Left kidney (tissue), 2 donors: Measurements from ENCODE around the gene MBIP. TPM values are rescaled to one million over a fixed set of nuclear protein-coding genes. Genes with fewer than 3 reads are reported as not detected.
A peak's percentile ranks its signal among the peaks of the same experiment; 100 is the strongest.

Experiments
- DNase-seq: peaks from one replicate; pipeline ENCODE4 v3.0.0-alpha.2; 2013
- polyA plus RNA-seq: library from polyadenylated mRNA; unstranded; fragments of 120-200 nt; gene quantifications from one replicate; pipeline ENCODE4 v1.2.1, GENCODE V29; 2013; ENCODE audit not compliant: insufficient read length

MBIP gene
- polyA plus RNA-seq, 1 donor: 62.2 TPM

DNA sequence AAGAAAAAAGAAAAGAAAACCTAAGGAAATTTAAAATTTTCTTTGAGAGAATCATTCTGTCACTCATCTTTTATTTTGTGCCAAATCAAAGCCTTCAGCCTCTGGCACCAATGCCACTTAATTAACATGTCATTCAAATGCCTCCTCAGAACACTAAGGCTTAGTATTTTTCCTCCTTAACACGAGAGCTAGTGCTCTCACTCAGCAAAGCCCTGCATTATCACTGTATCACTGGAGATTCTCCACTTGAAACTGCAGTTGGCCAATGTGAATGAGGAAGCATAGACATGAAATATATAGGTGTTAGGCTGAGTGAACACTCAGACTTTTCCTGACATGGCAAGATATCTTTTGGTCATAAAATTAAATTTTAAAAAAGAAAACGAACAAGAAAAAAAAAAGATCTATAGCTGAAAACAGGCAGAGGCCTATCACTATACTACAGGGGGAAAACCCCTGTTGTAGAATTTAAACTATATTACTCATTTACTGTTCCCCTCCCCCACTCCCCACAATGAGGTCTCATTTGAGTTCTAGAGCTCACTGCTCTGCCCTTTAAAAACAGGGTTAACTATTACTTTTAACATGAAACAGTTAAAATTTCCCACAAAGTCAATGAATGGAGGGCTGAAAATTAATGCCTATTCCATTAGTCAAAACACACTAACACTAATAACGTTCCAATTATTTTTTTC, 5.1 kb downstream of the MBIP start:
- DNase-seq: no peak

DNA sequence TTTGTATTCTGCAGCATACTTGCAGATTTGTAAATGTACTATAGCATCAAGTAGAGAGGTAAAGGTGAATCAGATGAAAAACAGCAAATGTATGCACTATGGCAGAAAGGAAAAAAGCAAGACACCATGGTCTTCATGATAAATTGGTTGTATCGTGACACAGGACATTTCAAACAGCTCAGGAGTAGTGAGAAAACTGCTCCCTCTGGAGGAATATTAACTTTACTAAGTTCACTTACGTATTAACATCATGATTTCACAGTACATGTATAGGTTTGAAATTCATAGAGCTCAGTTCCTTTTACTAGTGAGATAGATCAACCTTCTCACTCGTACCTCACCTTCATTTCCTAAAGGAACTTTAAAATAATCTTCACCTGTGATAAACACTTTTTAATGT, 6.5 kb downstream of the MBIP start:
- no peak for DNase-seq

DNA sequence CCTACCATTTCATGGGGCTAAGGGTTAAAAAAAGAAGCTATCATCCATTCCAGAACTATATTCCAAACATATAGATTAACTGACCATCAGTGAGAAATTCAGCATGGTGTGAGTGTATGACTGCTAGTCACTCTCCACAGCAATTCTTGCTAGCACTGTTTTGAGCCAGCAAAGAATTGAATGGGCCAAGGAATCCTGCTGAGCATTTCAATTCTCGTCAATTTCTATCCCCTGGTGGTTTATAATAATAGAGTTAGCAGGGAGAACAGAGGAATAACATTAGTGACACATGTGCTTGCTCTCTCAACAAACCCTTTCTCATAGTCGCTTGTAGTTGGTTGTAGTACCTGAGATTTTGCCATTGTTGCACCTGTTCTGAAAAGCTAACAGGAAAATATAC, 7.2 kb downstream of the MBIP start:
- no peak for DNase-seq

DNA sequence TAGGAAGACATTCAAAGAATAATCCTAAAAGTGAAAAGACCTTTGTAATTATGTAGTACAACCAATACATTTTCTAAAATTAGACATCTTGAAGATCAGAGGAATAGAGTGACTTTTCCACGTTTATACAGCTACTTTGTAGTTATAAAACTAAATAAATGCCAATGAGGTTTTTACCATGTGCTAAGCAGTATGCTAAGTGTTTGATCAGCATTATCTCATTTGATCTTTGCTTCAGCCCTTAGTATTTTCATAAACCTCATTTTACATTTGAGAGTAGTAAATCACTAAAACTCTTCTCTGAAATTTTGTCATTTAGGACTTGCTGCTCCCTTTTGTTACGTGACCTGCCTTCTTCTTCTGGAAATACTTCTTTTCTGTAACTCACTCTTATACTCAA, 13.6 kb downstream of the MBIP start:
- no peak for DNase-seq

DNA sequence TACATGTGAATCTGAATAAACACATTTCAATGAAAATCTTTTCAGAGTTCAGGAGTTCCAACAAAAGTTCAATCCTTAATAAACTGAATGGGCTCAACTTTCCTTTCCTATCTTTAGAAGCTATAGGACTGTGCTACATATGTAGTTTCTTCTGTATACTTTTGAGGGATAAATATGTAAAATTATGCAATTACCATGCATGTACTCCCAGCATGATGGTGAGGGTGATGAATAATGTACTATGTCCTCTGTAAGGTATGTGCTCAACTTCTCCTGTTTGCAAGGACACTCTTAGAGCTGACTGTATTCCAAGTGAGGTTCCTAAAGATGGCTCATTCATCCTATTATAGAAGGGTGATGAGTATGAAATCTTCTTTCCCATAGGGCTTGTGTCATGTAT, 15.5 kb downstream of the MBIP start:
- no peak for DNase-seq

DNA sequence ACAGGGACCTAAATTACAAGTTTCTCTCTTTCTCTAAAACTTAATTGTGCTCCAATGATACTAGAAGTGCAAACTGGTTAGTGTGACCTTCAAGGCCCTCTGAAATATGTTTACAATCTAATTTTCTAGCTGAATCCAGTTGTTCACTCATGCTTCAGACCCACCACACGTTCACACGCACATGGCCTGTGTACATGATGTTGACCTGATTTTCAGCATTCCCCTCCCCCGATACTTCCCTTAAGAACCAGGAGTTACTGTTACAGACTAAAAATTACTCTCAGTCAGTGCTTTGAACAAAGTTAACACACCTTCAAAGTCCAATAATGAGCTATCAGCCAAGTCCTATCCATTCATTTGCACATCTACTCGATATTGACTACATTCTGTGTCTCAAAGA, 16.5 kb downstream of the MBIP start:
- DNase-seq: no peak

DNA sequence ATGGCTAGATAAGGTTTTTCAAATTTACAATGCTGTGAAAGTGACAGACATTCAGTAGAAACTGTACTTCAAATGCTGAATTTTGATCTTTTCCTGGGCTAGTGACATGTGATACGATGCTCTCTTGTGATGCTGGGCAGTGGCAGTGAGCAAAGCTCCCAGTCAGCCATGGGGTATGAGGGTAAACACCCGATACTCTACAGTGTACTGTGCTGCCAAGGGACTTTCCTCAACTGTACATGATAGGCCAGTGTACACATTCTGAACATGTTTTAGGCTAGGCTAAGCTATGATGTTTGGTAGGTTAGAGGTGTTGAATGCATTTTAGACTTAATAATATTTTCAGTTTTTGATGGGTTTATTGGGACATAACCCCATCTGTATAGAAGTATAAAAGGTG, 17.6 kb downstream of the MBIP start:
- DNase-seq: no peak

DNA sequence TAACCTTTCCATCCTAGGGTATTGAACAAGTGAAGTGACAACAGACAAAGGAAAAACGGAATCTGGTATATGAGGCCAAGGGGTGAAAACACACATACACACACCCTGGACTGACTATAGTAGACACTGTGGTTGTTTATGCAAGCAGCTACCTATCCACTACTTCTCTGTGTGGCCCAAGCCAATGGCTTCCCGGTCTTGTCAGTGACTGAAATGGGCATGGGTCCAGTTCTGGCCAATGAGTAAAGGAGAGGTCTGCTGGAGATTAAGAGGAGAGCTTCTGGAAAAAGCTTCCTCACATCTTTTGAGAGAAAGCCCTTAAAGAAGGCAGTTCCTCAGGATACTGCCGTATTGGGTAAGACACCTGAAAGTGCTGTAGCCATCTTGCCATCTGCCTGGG, 19.3 kb downstream of the MBIP start:
- DNase-seq: no peak

DNA sequence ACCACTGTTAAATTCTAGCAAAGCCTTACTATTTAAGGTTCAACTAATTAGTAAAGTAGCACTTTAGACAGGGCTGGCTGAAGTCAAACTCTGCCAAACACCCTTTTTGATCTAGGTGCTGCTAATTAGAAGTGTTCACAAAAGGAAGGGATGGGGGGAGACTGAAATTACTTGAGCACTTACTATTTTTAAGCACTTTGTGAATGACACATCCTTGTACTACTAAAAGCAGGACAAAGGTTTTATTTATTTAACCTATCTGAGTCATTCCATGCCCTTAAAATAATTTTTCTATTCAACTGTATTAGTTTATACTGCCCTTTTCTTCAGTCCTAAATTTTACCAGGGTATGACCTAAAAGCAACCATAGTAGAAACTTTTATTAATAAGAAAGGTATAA, 20.1 kb downstream of the MBIP start:
- no peak for DNase-seq

DNA sequence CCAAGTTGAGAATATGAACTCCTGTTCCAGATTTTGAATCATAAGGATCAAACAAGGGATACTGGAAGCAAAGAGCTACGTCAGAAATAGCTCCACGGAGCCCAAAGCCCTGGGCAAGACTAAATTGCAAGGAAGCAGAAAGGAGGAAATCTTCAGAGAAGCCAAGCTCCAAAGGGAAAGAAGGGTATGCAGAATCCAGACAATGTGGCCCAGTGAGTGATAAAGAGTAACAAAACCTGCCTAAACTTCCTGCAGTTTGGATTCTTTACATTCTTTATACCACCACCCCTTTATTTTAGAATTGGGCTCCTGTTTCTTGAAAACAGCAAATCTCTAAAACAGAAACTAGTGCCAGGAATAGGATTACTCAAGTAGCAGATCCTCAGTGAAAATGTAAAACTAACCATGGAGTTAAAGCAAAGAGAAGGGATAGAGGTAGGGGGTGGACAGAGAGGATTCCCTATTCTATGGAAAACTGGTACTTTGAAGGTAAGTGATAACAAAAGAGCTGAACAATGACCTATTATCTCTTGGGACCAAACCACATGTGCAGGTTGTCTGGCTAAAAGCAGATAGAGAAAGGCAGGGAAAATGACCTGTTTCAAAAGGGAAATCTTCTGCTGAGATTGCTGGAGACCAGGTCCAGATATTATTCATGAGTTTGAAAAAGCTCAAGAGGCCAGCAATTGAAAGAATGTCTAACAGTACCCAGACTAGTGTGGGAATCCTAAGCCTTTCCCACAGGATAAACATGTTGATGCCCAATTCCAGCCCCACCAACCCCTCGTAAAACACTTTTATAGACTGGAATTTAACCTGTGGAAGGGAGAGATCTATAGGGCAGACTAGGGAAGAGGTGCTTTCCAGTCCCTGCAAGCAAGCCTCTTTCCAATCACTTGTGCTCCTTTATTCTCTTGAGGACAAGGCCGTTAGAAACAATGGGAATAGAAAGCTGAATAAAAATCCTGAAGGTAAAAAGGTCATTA, 24.5 kb downstream of the MBIP start:
- DNase-seq: no peak

DNA sequence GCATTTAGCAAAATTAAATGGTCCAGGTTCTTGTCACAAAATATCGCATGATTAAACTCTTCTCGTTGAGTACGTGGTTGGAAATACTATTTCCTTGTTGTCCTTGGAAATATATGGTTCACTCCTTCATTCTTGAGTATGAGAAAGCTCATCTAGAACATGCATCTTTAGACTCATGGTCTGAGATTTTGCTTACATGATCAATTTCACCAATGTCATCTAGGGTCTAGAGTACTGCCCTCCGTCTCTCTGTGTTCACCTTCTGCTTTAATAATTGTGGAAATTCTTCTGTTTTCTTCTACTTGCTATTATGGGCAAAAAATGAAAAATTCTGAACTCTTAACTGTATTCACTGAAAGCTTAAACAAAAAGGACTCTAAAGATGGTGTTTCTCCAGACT, 25.9 kb downstream of the MBIP start:
- no peak for DNase-seq

DNA sequence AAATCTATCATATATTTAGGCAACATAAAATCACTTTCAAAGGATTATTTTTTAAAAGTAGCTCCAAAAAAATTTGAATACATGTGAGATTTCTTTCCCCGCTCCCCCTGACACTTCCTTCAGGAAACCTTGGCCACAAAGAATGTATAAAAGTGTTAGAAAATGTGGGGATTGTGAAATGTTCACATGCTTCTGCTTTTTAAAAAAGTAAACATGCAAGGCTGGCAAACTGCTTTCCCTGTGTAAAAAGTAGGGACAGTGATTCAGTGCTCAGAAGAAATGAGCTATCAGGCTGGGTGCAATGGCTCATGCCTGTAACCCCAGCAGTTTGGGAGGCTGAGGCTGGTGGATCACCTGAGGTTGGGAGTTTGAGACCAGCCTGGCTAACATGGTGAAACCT, 26.6 kb downstream of the MBIP start:
- DNase-seq: no peak

DNA sequence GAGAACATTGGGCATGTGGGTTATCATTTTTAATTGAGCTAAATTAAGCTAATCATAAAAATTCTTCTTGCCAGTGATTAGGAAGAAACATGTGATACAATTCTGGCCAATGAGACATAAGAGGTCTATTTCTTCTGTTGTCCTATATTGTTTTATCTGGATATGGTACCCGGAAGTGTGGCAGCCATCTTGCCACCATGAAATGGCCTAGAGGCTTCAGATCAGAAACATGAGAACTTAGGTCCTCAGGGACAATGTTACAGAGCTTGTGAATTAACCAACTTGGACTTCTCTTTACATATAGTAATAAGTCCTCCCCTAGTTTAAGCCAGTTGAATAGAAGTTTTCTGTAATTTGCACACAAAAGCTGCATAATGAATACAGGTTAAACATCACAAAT, 30.5 kb downstream of the MBIP start:
- DNase-seq: no peak

DNA sequence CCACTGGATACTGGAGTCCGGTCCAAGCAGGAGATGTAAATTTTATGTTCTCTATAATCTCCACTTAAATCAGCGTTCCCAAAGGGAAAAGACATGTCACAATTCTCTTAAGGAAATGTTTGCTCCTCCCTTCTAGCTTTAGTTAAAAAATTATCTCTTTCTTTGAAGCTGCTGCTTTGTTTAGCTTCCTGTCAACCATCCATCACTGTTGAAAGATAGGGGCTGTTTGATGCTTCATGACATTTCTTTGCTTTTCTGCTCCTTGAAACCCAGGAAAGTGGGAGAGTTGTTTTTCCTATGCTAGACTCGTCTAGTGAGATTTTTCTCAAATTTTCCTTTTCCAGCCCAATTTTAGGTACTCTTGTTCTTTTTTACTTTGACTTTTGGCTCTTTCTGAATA, 31.9 kb downstream of the MBIP start:
- no peak for DNase-seq

DNA sequence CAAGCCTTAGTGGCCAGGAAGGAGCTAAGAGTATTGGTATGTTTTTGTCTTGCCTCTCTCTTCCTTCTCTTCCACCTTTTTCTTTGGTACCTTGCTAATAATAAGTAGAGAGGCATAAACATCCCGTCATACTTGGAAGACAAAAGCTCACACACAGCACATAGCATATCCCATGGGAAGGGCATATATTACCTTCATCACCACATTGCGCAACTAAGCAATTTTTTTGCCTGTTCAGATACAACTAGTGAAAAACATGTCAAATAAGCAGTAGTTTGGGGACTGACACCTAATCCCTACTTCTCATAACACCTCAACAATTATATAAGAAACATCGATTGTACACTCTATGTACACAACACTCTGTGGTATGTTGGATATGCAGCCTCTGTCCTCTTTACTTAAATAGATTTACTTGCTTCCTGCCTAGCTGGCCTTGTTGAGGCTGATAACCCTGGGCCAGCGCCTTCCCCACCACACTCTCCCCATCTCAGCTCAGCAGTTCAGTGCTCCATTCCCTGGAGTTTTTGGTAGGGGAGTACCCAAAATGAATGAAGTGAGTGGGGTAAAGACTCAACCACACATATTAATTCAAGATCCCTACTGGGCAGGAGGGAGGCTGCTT, 35.4 kb downstream of the MBIP start:
- DNase-seq: no peak

DNA sequence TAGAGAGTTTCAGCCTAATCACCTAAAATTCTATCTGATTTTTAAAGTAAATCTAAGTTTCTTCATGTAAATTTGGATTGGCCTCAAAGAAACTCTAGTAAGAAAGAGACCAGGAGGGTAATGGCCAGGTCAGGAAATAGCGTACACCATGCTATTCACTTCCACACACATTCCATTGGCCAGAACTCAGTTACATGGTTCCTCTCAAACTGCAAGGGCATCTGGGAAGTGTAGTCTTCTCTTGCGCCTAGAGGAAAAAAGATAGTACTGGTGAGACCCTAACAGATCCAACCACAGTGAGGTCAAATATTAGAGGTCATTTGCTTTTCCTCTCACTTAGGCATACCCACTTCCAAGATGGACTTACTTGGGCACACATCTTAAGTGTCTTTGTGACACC, 39.1 kb downstream of the MBIP start:
- DNase-seq: no peak

DNA sequence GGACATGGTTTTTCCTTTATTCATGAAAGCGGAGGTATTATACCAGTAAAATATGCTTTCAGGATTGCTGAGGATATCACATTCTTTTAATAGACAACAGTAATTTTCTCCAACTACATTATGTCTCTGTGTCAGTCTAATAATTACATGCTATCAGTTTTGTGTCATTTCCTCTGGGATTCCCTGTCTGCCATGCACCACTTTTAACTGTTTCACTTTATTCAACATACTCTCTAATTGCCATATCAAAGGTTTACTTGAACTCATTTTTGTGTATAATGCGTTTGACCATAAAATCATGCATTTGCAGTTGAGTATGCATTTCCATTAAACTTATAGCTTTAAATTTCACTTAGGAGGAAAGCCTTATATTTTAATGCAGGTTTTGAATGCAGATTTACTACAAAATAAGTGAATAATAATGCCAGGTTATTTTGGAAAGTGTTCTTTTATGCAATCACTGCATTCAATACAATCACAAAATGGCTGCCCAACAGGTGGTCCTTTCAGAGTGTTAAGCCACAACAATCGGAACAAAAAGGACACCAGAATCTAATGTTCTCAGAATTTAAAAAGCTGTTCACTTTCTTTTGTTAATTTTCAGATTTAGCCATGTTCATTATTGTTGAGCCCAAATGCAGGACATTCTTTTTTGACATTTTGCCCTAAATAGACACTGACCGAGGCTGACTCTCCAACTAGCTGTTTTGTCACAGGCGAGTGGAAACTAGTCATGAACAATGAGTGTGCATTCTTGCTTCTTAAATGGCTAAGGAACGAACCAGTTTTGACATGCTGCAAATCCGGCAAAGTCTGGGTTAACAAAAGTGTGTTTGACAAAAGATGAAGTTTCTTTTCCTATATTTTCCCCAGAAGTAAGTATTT, 40.9 kb downstream of the MBIP start:
- no peak for DNase-seq

DNA sequence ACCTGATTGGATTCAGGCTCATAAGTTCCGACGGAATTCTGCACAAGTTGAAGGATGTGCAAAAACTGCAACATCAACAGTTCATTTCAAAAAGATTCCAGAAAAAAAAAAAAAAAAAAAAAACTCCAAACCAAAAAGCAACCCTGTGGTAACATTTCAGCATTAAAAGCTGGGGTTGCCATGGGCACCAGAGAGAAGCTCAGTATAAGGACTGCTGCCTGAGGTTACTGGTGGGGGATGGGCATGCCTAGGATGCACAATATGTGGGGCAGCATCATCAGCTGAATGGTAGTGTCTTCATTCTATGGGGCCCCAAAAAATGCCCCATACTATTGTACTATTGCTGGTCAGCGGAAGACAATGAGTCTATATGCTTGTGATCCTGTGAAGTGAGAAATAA, 44.7 kb downstream of the MBIP start:
- DNase-seq: no peak

DNA sequence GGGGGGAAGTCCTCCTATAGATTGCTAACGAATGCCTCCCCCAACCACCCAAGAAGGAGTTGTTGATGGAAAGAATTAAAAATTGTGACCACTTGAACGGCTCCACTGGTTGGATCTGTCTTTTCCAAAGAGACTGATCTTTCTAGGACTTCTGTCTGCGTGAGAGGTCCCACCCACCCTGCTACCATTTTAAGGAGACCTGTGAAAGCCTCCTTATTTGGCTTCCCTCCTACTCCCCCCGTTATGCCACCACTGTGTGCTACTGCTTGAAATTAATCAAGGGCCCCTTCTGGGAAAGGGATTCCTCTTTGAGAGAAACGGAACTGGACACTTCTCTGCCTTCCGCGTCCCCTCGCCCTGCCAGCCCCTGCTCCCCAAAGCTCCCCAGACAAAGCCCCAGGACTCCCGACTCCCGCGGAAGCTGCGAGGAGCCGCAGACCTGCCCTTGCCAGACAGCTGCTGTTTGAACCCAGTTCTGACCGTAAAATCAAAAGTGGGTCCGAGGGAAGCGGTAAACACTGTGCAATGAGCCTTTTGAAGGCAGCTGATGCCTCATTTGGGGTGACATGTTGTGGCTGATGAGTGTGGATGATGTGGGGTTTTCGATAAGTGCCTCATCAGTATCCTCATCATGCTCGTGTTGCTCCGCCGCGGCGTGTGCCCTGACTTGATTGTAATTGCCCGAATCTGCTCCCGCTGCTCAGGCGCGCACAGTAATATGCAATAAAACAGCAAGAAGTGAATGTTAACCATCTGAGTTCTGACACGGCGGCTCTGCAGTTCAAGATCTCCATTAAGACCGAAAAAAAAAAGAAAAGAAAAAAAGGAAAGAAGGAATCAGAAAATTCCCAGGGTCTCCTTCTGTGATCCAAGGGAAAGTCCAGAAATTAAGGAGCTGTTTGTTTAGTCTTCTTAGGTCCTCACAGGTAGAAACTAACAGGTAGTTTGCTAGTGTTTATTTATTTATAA, 48.2 kb downstream of the MBIP start:
- peak; percentile 21 for DNase-seq

DNA sequence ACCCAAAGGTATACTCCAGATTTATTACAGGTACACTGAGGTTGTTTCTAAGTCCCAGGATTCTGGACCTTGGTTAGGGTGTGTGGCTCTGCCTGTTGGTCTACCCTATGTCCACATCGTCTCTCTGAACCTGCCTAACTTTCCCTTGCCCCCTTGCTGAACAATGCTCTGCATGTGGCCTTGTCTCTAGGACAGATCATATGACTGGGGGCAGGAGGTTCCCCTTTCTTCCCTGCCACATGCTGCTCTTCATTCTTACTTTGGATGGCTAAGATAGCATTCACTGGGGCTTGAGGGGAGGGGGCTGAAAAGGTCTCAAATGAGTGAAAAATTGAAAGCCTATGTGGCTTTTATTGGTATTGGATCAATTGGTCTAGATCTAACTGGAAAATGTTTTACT, 49.2 kb downstream of the MBIP start:
- no peak for DNase-seq

DNA sequence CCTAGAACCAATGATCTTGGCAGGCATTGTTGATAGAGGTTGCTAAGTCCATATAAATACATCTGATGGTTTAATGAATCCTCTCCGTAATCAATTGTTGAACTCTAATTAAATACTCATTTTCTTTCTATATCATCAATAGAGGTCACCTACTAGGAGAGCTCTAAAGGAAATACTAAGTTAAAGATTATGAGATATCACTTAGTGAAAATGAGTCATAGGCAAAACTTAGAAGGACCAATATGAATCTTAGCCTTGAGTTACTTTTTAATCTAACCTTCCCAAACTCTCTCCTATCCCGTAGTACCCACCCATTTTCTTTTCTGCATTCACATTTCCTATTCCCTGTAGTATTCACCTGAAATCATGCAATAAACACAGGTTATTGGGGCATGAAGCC, 50.2 kb downstream of the MBIP start:
- DNase-seq: no peak
